HG03139 (cell line): ENCODE results near the gene CORT.
A peak's percentile ranks its signal among the peaks of the same experiment; 100 is the strongest.
"Not testable (repeated sequence)": the region's sequence is repeated elsewhere in the genome, so short reads cannot be mapped to it uniquely, and the experiment has no call there.

Source experiments
- ATAC-seq: cut with Tn5 transposase; IDR thresholded peaks from one replicate; pipeline ENCODE4 v1.9.1; 2021; ENCODE audit not compliant: unreplicated experiment

The CORT gene

DNA sequence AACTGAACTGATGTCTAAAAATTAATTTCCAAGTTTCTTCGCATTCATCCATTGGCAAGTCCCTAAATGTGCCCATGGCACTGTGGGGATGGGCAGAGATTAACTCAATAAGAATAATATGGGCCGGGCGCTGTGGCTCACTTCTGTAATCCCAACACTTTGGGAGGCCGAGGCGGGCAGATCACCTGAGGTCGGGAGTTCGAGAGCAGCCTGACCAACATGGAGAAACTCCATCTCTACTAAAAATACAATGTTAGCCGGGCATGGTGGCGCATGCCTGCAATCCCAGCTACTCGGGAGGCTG, 24.4 kb downstream of the CORT start:
- ATAC-seq = not testable (repeated sequence)

DNA sequence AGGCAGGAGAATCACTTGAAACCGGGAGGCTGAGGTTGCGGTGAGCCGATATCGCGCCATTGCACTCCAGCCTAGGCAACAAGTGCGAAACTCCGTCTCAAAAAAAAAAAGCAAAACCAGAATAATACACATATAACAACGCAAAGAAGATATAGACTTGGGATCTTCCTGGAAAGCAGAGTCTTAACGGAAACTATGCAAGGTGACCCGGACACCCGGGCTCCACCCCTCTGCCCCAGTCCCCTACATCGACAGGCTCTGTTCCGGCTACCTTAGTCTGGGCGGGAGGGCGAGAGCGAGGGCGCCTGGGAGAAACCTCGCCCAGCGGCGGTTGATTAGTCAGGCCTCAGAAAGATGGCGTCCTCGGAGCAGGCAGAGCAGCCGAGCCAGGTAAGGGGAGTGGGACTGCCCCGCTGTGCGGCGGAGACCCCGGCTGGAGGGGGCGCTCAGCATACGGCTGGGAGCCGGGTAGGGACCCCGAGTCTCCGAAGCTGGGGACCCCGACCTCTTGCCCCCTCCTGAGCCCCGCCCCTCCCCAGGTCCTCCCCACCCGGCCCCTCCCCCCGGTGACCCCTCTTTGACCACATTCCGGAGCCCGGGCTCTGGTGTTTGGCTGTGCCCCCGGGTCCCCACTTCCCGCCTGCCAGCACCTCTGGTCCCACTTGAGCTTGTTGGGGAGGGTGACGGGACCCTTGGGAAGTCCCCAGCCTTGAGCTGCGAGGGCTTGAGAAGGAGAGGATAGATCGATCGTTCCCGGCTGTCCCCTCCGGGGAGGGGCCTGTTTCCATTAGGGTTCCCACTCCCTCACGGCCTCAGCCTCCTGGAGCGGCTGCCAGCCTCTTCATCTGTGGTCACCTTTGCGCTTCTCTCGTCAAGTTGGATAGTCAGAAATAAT, 25.0 kb downstream of the CORT start, which contains the start of gene PEX14:
Gene PEX14 (plus strand): TSS at position 338 of the 895 bp plus-strand sequence. CDS start 17 bp downstream, at position 355.
- no peak for ATAC-seq

DNA sequence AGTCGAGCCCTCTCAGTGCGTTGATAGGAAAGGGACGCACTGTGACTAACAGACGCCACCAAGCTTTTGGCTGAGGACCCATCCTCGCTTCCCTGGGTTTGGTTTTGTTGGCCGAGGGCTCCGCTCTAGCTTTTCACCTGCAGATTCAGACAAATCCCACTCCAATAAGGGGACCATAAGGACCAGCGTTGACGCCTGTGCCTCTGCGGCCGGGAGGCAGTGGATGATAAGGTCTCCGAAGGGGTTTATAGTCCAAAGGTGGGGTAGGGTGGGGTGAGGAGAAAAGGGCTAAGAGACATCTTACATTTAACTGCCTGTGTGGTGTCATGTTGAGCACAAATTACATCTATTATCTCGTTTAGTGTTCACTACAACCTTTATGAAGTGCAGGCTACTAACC, 25.7 kb downstream of the CORT start:
- no peak for ATAC-seq

DNA sequence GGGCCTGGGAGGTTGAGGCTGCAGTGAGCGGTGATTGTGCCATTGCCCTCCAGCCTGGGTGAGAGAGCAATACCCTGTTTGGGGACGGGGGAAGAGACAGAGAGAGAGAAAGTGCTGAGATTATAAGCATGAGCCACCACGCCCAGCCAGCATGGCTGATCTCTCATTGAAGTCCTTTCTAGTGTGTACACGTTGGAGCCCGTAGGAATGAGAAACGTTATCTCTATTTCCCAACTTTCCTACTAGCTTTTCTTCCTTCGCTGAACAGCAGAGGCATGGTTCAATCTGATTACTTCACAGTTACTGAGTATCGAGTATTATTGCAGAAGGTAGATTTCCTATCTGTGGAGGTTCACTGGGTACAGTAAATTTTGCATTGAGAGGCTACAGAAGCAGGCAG, 29.5 kb downstream of the CORT start:
- no peak for ATAC-seq

DNA sequence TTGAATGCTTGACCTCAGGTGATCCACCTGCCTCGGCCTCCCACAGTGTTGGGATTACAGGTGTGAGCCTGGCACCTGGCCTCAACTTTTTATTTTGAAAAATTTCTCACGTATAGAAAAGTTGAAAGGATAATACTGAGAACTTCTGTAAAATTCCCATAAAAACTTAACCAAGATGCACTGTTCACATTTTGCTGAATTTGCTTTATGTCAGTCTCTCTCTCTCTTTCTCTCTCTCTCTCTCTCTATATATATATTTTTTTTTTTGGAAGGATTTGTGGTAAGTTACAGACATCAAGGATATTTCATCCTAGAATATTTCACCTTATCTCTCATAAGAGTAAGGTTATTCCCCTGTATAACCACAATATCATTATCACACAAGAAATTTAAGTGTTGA, 30.8 kb downstream of the CORT start:
- ATAC-seq = no peak

DNA sequence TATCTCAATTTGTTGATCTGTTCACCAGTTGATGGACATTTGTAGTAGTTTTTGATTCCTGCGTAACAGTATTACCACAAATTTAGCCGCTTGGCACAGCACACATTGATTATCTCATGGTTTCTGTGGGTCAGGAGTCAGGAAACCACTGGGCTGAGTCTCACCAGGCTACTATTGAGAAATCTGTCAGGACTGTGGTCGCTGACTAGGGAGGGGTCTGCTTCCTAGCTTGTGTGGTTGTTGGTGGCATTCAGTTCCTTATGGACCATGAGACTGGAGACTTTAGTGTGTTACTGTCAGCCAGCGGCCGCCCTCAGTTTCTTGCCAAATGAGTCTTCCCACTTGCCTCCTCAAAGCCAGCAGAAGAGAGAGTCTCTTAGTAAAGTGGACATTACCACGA, 34.7 kb downstream of the CORT start:
- no peak for ATAC-seq

DNA sequence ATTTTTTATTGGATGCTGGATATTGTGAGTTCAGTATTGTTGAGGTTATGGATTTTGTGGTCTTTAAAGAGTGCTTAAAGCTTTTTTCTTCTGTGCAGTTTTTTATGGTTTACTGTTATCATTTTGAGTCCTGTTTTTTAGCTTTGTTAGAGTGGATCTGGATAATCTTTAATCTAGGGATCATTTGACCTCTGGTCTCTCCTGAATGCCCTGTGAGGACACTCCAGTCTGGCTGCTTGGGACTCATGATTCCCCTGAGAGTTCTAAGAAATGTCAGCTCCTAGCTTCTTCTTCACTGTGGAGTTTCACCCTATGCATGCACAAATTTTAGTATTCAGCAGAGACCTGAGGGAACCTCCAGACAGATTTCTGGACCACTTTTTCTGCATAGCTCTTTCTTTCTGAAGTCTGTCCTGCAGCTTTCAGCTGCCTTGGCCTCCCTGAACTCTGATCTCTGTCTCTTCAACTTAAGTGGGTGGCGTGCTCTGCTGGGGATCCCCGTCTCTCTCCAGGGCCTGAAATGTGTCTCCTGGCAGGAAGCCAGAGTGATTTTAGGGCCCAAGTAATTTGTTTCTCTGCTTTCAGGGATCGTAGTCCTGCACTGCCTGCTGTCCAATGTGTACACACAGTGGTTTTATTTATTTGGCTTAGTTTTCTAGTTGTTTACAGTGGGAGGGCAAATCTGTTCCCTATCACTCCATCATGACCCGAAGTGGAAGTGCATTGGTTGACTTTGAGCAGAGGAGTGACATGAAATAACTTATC, 39.6 kb downstream of the CORT start:
- no peak for ATAC-seq

DNA sequence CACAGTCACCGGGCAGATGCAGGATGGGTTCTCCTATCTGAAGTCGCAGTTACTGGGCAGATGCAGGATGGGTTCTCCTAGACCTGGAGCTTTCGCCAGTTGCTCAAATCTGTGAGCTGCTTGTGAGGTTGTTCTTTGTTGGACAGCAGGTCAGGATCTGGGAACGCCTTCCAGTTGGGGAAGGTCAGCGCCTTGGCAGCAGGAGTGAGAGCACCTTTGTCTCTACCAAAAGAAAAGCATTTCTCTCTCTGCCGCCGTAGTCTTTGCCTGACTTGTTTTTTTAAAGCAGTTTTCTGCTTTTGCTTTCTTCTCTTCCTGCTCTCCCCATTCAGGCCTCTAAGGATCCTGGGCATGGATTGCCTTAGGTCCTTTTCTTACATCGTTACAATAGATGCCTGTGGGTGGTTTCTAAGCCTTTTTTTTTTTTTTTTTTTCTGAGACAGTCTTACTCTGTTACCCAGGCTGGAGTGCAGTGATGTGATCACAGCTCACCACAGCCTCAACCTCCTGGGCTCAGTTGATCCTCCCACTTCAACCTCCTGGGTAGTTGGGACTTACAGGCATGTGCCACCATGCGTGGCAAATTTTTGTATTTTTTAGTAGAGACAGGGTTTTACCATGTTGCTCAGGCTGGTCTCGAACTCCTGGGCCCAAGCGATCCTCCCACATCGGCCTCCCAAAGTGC, 40.6 kb downstream of the CORT start:
- ATAC-seq = no peak

DNA sequence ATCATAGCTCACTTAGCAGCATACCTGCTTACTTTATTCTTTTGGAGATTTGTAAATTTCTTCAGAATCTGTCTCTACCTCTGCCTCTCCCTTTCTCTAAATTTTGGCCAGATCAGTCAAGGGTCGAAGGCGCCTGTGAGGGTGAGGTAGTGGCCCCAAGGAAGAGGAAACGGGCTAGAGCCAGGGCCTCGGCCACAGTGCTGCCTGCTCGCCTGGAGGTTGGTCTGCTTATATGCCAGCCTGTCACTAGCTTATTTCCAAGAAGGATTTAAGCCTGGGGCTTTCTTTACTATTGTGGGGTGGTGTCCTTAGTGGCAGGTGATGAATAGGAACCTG, 44.6 kb downstream of the CORT start:
- ATAC-seq = no peak

DNA sequence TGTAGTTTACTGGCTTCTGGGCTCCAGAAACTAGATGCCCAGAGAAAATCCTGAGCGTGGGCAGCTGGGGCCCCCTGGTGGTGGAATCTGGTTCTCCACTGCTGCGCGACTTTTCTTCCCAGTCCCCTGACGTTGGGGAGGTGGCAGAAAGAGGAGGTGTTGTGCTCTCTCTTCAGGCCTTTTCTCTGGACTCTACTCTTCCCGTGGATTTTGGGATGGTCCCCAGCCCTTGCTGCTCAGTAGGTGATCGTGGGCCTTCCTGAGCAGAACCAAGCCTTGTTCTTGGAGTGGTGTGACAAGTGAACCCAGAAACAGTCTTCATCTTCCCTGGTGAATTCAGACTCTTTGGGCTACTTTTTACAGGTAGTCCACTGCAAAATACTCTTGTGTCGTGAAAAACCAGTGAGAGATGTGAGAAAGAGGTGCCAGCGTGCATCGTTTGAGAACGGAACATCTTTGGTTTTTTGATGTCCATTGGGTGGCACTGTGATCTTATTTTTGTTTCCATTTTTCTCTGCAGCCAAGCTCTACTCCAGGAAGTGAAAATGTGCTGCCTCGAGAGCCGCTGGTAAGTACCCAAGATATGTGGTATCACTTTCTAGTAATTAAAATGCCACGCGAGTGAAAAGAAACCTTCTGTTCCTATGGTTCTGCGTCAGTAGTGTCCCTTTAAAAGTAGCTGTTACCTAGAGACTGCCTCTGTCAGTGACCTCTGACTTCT, 45.1 kb downstream of the CORT start:
- ATAC-seq = peak; percentile 52

DNA sequence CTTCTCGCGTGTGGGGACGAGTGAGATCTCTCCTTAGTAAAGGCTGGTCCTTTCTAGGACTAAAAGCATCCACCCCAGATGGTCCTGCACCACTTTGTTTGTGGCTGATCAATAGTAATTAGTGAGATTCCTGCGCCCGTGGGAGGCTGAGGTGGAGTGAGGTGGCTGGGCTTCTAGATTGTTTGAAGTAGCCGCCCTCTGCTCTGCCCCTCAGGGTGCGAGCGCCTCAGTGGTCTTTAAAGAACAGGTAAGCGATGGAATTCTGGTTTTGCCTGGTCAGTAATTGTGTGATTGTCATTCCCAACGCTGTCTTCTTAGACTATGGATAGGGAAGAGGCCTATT, 45.6 kb downstream of the CORT start:
- ATAC-seq = no peak

DNA sequence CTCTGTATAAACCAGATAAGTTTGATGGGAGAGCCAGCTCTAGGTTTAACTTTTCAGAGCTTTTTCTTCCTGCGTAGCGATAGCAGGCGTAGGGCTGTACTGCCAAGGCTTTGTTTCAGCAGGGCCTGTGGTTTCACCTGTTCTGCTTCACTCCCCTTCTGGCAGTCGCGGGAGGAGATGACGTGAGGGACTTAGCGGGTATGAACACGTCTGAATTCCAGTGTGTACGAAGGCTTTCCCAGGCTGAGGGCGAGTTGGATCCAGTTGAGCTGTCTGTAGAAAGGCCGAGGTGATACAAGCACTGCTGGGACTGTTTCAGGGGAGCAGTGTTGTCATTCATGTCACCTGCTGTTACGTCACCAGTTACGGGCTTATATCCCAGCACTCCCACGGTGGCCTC, 46.1 kb downstream of the CORT start:
- ATAC-seq = no peak

DNA sequence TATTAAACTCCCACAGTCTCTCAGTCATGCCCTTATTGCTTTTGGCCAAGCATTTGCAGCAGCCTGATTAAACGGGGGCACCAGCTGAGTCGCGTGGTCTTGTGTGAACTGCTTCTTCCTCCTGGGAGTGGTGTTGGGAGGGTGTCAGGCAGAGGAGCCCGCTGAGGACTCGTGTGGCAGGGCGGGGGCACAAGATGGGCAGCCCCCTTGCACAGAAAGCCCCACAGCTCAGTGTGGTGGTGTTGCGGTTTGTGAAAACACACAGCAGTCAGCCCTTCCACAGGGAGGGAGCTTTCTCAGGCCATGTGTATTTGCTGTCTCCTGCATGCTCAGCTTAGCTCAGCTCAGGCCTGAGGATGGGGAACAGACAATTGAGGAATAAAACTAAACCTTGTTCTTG, 47.3 kb downstream of the CORT start:
- ATAC-seq = no peak

DNA sequence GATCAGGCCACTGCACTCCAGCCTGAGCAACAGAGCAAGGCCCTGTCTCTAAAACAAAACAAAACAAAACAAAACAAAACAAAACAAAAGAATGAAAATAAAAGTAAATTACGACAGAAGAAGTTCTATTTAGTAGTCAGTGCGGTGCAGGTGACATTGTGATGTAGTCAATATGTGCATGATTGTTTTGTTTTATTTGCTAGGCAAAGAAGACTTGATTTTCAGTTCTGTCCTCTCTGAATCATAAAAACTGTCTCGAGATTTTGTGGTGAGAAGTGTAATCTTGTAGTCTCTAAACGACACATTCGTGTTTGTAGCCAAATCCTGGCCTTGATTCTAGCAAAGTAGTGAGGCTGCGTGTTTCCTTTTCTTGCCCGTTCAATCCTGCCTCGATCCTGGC, 48.4 kb downstream of the CORT start:
- ATAC-seq = no peak
